ENCODE data around the gene AOPEP. TPM values are rescaled to one million over a fixed set of nuclear protein-coding genes. Genes with fewer than 3 reads are reported as not detected.
A peak's percentile ranks its signal among the peaks of the same experiment; 100 is the strongest.

The AOPEP gene
- total RNA-seq, 1 donor from 2014 or later: 92.3 TPM

- TF ChIP-seq CTCF (IDR thresholded peaks at IDR 0.05): no peak
- peak overlapping the region; percentile 51 for H3K27ac Mint-ChIP-seq (ENCODE audit: unreplicated experiment)
- DNase-seq (ENCODE audit: low spot score): no peak
- peaks cover 19% of the 10 kb centered on the region for H3K36me3 Mint-ChIP-seq (ENCODE audit: low read depth)
- H3K4me1 Mint-ChIP-seq (ENCODE audit: low read depth): peaks cover 57% of the 10 kb centered on the region
- no peaks in the 10 kb centered on the region for H3K9me3 Mint-ChIP-seq (ENCODE audit: low read depth)
- H3K27me3 Mint-ChIP-seq (ENCODE audit: low read depth): no peaks in the 10 kb centered on the region
- no peak overlapping the region for H3K4me3 Mint-ChIP-seq (ENCODE audit: unreplicated experiment)
Observed at GRCh38 chr9:95075700-95076099, 349.2 kb downstream of the AOPEP start.

- peak overlapping the region; percentile 91 for H3K27ac Mint-ChIP-seq (ENCODE audit: unreplicated experiment)
Observed at GRCh38 chr9:95076696-95077052, 350.2 kb downstream of the AOPEP start.

GRCh38 chr9:95077053-95077765, 350.7 kb downstream of the AOPEP start:
- DNase-seq (ENCODE audit: low spot score): no peak
- peak; percentile 36 for TF ChIP-seq CTCF (IDR thresholded peaks at IDR 0.05)
- Mint-ChIP-seq H3K27ac (ENCODE audit: unreplicated experiment) (peak overlapping the region; percentile 91), H3K4me1 (ENCODE audit: low read depth) (peaks cover 47% of the 10 kb centered on the region), H3K9me3 (ENCODE audit: low read depth) (no peaks in the 10 kb centered on the region), H3K4me3 (ENCODE audit: unreplicated experiment) (no peak overlapping the region), H3K27me3 (ENCODE audit: low read depth) (no peaks in the 10 kb centered on the region), H3K36me3 (ENCODE audit: low read depth) (peaks cover 31% of the 10 kb centered on the region)

More at GRCh38 chr9:95076696-95077052, 350.2 kb downstream of the AOPEP start:
- Mint-ChIP-seq H3K36me3 (ENCODE audit: low read depth) (peaks cover 25% of the 10 kb centered on the region), H3K9me3 (ENCODE audit: low read depth) (no peaks in the 10 kb centered on the region), H3K27me3 (ENCODE audit: low read depth) (no peaks in the 10 kb centered on the region), H3K4me3 (ENCODE audit: unreplicated experiment) (no peak overlapping the region), H3K4me1 (ENCODE audit: low read depth) (peaks cover 47% of the 10 kb centered on the region)
- TF ChIP-seq CTCF (IDR thresholded peaks at IDR 0.05): no peak
- no peak for DNase-seq (ENCODE audit: low spot score)

- peaks cover 37% of the 10 kb centered on the region for H3K36me3 Mint-ChIP-seq (ENCODE audit: low read depth)
- H3K27ac Mint-ChIP-seq (ENCODE audit: unreplicated experiment): peak overlapping the region; percentile 91
- no peak overlapping the region for H3K4me3 Mint-ChIP-seq (ENCODE audit: unreplicated experiment)
- H3K9me3 Mint-ChIP-seq (ENCODE audit: low read depth): no peaks in the 10 kb centered on the region
- DNase-seq (ENCODE audit: low spot score): no peak
- peaks cover 44% of the 10 kb centered on the region for H3K4me1 Mint-ChIP-seq (ENCODE audit: low read depth)
- H3K27me3 Mint-ChIP-seq (ENCODE audit: low read depth): no peaks in the 10 kb centered on the region
- no peak for TF ChIP-seq CTCF (IDR thresholded peaks at IDR 0.05)
Observed at GRCh38 chr9:95077766-95078370, 351.4 kb downstream of the AOPEP start.

GRCh38 chr9:95078511-95078910, 352.0 kb downstream of the AOPEP start:
- no peak overlapping the region for H3K4me3 Mint-ChIP-seq (ENCODE audit: unreplicated experiment)
- DNase-seq (ENCODE audit: low spot score): no peak
- H3K36me3 Mint-ChIP-seq (ENCODE audit: low read depth): peaks cover 41% of the 10 kb centered on the region
- H3K27me3 Mint-ChIP-seq (ENCODE audit: low read depth): no peaks in the 10 kb centered on the region
- no peaks in the 10 kb centered on the region for H3K9me3 Mint-ChIP-seq (ENCODE audit: low read depth)
- peak overlapping the region; percentile 91 for H3K27ac Mint-ChIP-seq (ENCODE audit: unreplicated experiment)
- H3K4me1 Mint-ChIP-seq (ENCODE audit: low read depth): peaks cover 44% of the 10 kb centered on the region
- TF ChIP-seq CTCF (IDR thresholded peaks at IDR 0.05): no peak
